Hepatocyte (in vitro differentiated cells): ENCODE data around the gene MACROD2.

ENCODE experiments used
- EZH2 ChIP-seq: fragments of 200-600 bp; sonication (generic); IDR thresholded peaks from 2 replicates; pipeline ENCODE4 v1.6.1; 2016; ENCODE audit warnings: antibody characterized with exemption, mild to moderate bottlenecking, borderline replicate concordance
- TF ChIP-seq, protein P1 (sequence below): fragments of 200-600 bp; sonication (generic); IDR thresholded peaks from 2 replicates; pipeline ENCODE4 v1.5.1; 2016; ENCODE audit warnings: antibody characterized with exemption, mild to moderate bottlenecking; ENCODE audit not compliant: poor library complexity

GRCh38 chr20:14562981-14563380 lies 567.7 kb downstream of the MACROD2 start:
- no peak for TF ChIP-seq EZH2
- TF ChIP-seq, protein P1, sequence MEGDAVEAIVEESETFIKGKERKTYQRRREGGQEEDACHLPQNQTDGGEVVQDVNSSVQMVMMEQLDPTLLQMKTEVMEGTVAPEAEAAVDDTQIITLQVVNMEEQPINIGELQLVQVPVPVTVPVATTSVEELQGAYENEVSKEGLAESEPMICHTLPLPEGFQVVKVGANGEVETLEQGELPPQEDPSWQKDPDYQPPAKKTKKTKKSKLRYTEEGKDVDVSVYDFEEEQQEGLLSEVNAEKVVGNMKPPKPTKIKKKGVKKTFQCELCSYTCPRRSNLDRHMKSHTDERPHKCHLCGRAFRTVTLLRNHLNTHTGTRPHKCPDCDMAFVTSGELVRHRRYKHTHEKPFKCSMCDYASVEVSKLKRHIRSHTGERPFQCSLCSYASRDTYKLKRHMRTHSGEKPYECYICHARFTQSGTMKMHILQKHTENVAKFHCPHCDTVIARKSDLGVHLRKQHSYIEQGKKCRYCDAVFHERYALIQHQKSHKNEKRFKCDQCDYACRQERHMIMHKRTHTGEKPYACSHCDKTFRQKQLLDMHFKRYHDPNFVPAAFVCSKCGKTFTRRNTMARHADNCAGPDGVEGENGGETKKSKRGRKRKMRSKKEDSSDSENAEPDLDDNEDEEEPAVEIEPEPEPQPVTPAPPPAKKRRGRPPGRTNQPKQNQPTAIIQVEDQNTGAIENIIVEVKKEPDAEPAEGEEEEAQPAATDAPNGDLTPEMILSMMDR: no peak
